GM12878 (cell line): Measurements from ENCODE around the gene CTNNBIP1. TPM values are rescaled to one million over a fixed set of nuclear protein-coding genes. Genes with fewer than 3 reads are reported as not detected.

Experiments
- ATAC-seq: fragments of 200-7000 bp; cut with Tn5 transposase; 3 replicates; pipeline ENCODE4 v1.9.1; 2020; ENCODE audit warnings: mild to moderate bottlenecking, moderate library complexity
- BruUV-seq: library from RNA; stranded (reverse); fragments of 400-500 nt; replicated peaks from 2 replicates; lab custom pipeline; 2021; lab: Mats Ljungman, UMichigan
- CTCF ChIA-PET: fragments of 300-600 bp; sonication (Branson Sonifier 250); formaldehyde crosslinking; extraction: SDS; loops from one replicate; lab custom pipeline; 2021; ENCODE audit warnings: inconsistent platforms; lab: Yijun Ruan, JAX
- POLR2A ChIA-PET: fragments of 350-600 bp; formaldehyde crosslinking; extraction: SDS; loops from one replicate; lab custom pipeline; 2021; ENCODE audit warnings: inconsistent platforms; lab: Charles Lee
- RAD21 ChIA-PET: fragments of 300-600 bp; sonication (Branson Sonifier 250); formaldehyde crosslinking; loops from one replicate; lab custom pipeline; 2023; ENCODE audit warnings: antibody characterized with exemption; ENCODE audit not compliant: unreplicated experiment; lab: Charles Lee
- SMC1A ChIA-PET: fragments of 300-600 bp; sonication (Branson Sonifier 250); formaldehyde crosslinking; loops from one replicate; lab custom pipeline; 2023; ENCODE audit not compliant: unreplicated experiment, uncharacterized antibody; lab: Charles Lee
- DNase-seq: peaks from one replicate; pipeline ENCODE4 v3.0.0-alpha.2; 2011; ENCODE audit warnings: low read depth, low spot score
- FAIRE-seq: peaks from 3 replicates; lab custom pipeline; 2011; peaks lifted over from hg19 to GRCh38; lab: Jason Lieb, UNC
- H2AFZ ChIP-seq: 2 replicates; pipeline ENCODE4 v1.6.0; 2011; ENCODE audit warnings: low read depth, low read length, control low read depth; ENCODE audit not compliant: control insufficient read depth
- H3K27ac ChIP-seq: 2 replicates; pipeline ENCODE4 v1.5.1; 2011; ENCODE audit warnings: control low read depth; ENCODE audit not compliant: control insufficient read depth, insufficient read depth
- H3K27me3 ChIP-seq, 2 experiments: replicated peaks in 1 of 2; 2 replicates each; pipeline versions ENCODE4 v1.6.0 to v1.6.1; 2011; ENCODE audit warnings: low read length in 1 of 2; ENCODE audit not compliant: control insufficient read depth in 2 of 2, insufficient read depth in 2 of 2
- H3K36me3 ChIP-seq, 2 experiments: 2 replicates each; pipeline ENCODE4 v1.5.1; 2011; ENCODE audit warnings: low read length in 1 of 2; ENCODE audit not compliant: control insufficient read depth in 2 of 2, insufficient read depth in 2 of 2
- H3K4me1 ChIP-seq: 2 replicates; pipeline ENCODE4 v1.6.1; 2011; ENCODE audit warnings: mild to moderate bottlenecking, low read length, moderate library complexity, mixed read lengths; ENCODE audit not compliant: control insufficient read depth, insufficient read depth
- H3K4me2 ChIP-seq: 2 replicates; pipeline ENCODE4 v1.6.0; 2011; ENCODE audit warnings: control low read depth; ENCODE audit not compliant: control insufficient read depth, insufficient read depth
- H3K4me3 ChIP-seq: fragments of 200-600 bp; sonication (generic); 2 replicates; pipeline ENCODE4 v1.5.1; 2016
- H3K79me2 ChIP-seq: 2 replicates; pipeline ENCODE4 v1.6.0; 2011; ENCODE audit warnings: low read length; ENCODE audit not compliant: control insufficient read depth, insufficient read depth
- H3K9ac ChIP-seq: 2 replicates; pipeline ENCODE4 v1.8.0; 2011; ENCODE audit warnings: low read length, control low read depth, mixed read lengths; ENCODE audit not compliant: control insufficient read depth, insufficient read depth
- H3K9me3 ChIP-seq: replicated peaks from 3 replicates; pipeline ENCODE4 v1.5.1; 2011; ENCODE audit warnings: mild to moderate bottlenecking, low read length; ENCODE audit not compliant: control insufficient read depth, insufficient read depth
- H4K20me1 ChIP-seq: 2 replicates; pipeline ENCODE4 v1.6.0; 2011; ENCODE audit not compliant: control insufficient read depth, insufficient read depth
- EZH2 ChIP-seq: IDR thresholded peaks from 2 replicates; pipeline ENCODE4 v1.6.1; 2012; ENCODE audit warnings: low read depth, mild to moderate bottlenecking, control low read depth, inconsistent platforms, low read length, borderline replicate concordance; ENCODE audit not compliant: control insufficient read depth
- NR2C2 ChIP-seq: IDR thresholded peaks from 2 replicates; pipeline ENCODE4 v1.6.1; 2011; ENCODE audit warnings: borderline replicate concordance, low read depth; ENCODE audit not compliant: control insufficient read depth, insufficient read length
- PAX5 ChIP-seq: IDR thresholded peaks from 2 replicates; pipeline ENCODE4 v1.6.1; 2011; ENCODE audit warnings: low read depth, low read length, borderline replicate concordance
- RB1 ChIP-seq: fragments of 450-650 bp; formaldehyde crosslinking; IDR thresholded peaks from 2 replicates; pipeline ENCODE4 v1.6.1; 2017; ENCODE audit warnings: mild to moderate bottlenecking, borderline replicate concordance
- TARDBP ChIP-seq: IDR thresholded peaks from 2 replicates; pipeline ENCODE4 v1.6.1; 2016; ENCODE audit warnings: borderline replicate concordance
- WGBS: methylation state at CpG from one replicate; pipeline ENCODE4 v1.1.6; 2016; ENCODE audit warnings: low lambda C conversion rate; ENCODE audit not compliant: insufficient replicate concordance, insufficient coverage; ENCODE audit errors: missing lambda C conversion rate; 5-methylcytosine and 5-hydroxymethylcytosine counted together
- in situ Hi-C: fragments of 300-500 bp; cut with MboI; formaldehyde crosslinking; loops from 9 replicates; pipeline ENCODE4 v1.14.3; 2018; ENCODE audit warnings: mixed read lengths
- intact Hi-C: fragments of 100-400 bp; cut with micrococcal nuclease; formaldehyde crosslinking; loops from one replicate; pipeline ENCODE4 v1.14.2; 2022; ENCODE audit not compliant: unreplicated experiment
- polyA plus RNA-seq, 11 experiments: library from polyadenylated mRNA; depleted of rRNA in 4 of 11; unstranded in 6 of 11; stranded (reverse) in 5 of 11; fragments of >200 nt; fragmentation: Nextera tagmentation in 4 of 11; fragmentation: Illumina TruSeq in 1 of 11; extraction: Ambion mirVana in 4 of 11; extraction: Trizol in 1 of 11; gene quantifications; 1 replicate in 1 of 11; 2 replicates in 10 of 11; pipeline versions ENCODE4 v1.2.1 to v1.2.3, GENCODE V29; 2011 to 2016; ENCODE audit warnings: inconsistent platforms in 2 of 11, missing spikeins in 2 of 11, low read depth in 1 of 11
- total RNA-seq, 4 experiments: library from RNA; depleted of rRNA in 3 of 4; stranded (reverse); fragments of >200 nt in 3 of 4; fragmentation: Illumina TruSeq in 1 of 4; extraction: Trizol in 1 of 4; gene quantifications; 2 replicates each; pipeline versions ENCODE4 v1.2.1 to v1.2.3, GENCODE V29; 2013 to 2021
- TF ChIP-seq, protein P1 (sequence below), 3 experiments: IDR thresholded peaks in 2 of 3; conservative IDR thresholded peaks in 1 of 3; 2 replicates each; pipeline ENCODE4 v1.5.1; 2011; ENCODE audit warnings: low read depth in 3 of 3, low read length in 3 of 3, mild to moderate bottlenecking in 3 of 3, control low read depth in 2 of 3, moderate library complexity in 2 of 3, inconsistent platforms in 1 of 3, mixed read lengths in 1 of 3; ENCODE audit not compliant: control insufficient read depth in 2 of 3, insufficient read depth in 1 of 3; ENCODE audit errors: extremely low read depth in 1 of 3
- TF ChIP-seq, protein P2 (sequence below): IDR thresholded peaks from 2 replicates; pipeline ENCODE4 v1.6.1; 2012; ENCODE audit warnings: low read depth, low read length, improper control_type of control experiment

CTNNBIP1 gene
- total and polyA plus RNA-seq, 10 of the 15 experiments (the other 5 are each of a cell fraction or from before 2014, with no cell fraction given) = 0.42 to 31.8 (median 10.8) TPM

DNA sequence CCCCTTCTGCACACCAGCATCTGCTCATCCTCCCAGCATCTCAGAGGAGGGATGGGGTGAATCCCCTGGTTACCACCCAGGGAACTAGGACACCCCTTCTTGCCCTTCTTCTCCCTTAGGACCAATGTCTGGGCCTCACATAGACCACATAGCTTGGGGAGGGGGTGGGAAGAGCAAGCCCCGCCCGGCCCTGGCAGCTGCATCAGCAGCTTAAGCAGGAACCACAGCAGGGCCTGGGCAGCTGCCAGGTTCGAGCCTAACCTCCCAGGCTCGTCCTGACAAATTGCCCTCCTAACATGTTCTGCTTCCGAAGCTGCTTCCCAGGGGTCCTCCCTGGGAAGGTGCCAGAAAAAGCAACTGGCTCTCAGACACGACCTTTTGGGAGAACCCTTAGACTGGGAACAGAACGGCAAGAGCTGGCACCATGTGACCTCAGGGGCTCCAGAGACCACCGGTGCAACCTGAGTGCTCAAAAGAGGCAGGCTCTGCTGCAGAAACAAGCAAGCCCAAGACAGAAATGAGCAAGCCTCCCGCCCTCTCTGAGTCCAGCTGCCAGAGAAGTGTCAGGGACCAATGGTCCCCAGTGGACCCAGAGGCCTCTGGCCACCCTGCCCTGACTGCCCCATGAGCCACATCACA, 67.9 kb downstream of the CTNNBIP1 start (continued):
- TF ChIP-seq, protein P1, sequence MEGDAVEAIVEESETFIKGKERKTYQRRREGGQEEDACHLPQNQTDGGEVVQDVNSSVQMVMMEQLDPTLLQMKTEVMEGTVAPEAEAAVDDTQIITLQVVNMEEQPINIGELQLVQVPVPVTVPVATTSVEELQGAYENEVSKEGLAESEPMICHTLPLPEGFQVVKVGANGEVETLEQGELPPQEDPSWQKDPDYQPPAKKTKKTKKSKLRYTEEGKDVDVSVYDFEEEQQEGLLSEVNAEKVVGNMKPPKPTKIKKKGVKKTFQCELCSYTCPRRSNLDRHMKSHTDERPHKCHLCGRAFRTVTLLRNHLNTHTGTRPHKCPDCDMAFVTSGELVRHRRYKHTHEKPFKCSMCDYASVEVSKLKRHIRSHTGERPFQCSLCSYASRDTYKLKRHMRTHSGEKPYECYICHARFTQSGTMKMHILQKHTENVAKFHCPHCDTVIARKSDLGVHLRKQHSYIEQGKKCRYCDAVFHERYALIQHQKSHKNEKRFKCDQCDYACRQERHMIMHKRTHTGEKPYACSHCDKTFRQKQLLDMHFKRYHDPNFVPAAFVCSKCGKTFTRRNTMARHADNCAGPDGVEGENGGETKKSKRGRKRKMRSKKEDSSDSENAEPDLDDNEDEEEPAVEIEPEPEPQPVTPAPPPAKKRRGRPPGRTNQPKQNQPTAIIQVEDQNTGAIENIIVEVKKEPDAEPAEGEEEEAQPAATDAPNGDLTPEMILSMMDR (IDR thresholded peaks at IDR 0.05 in 2 of 3, conservative IDR thresholded peaks at IDR 0.05 in 1 of 3; ENCODE audit: control insufficient read depth in 2 of 3, extremely low read depth in 1 of 3, insufficient read depth in 1 of 3, low read depth in 3 of 3, low read length in 3 of 3) = no peak
- TF ChIP-seq TARDBP (no peak), NR2C2 (no peak), PAX5 (no peak)
- TF ChIP-seq, protein P2, sequence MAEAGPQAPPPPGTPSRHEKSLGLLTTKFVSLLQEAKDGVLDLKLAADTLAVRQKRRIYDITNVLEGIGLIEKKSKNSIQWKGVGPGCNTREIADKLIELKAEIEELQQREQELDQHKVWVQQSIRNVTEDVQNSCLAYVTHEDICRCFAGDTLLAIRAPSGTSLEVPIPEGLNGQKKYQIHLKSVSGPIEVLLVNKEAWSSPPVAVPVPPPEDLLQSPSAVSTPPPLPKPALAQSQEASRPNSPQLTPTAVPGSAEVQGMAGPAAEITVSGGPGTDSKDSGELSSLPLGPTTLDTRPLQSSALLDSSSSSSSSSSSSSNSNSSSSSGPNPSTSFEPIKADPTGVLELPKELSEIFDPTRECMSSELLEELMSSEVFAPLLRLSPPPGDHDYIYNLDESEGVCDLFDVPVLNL = no peak

DNA sequence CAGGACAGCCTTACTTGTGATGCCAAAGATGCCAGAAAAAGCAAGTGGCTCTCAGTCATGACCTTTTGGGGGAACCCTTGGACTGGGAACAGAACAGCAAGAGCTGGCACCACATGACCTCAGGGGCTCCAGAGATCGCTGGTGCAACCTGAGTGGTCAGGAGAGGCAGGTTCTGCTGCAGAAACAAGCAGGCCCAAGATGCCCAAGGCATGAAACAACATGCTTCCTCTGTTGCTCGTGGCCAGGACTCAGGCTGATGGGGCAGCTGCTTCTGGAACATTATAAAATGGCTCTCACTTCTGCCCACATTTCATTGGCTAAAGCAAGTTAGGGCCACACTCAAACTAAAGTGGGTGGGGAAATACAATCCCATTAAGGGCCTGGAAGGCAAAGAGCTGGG, 68.6 kb downstream of the CTNNBIP1 start:
- H3K27me3 ChIP-seq = no peaks in the 10 kb centered on the region; a peak in 1 of 4 replicates
- H3K4me1 ChIP-seq = no peaks in the 10 kb centered on the region
- WGBS = 21% methylated on average over 2 of the region's 2 CpGs
- H3K9me3 ChIP-seq = no peaks in the 10 kb centered on the region; the same call in 2 of the 3 replicates
- no peaks in the 10 kb centered on the region for H3K79me2 ChIP-seq
- no peaks in the 10 kb centered on the region for H3K36me3 ChIP-seq
- H2AFZ ChIP-seq = no peak overlapping the region
- in situ Hi-C loops = no loop called here
- no peak overlapping the region for H3K4me3 ChIP-seq
- ATAC-seq (no peak), FAIRE-seq (no peak), DNase-seq (no peak)
- no peak overlapping the region for H3K4me2 ChIP-seq
- ChIA-PET POLR2A (interaction anchor here (0.6 kb wide), 1 partner anchor 1153 kb away, joined by 3 read pairs; no protein-coding TSS in a partner anchor), RAD21 (no interaction called here), CTCF (interaction anchor here (1.0 to 2.3 kb wide), 2 partner anchors 9 to 56 kb away, joined by 3 to 5 read pairs; no protein-coding TSS in a partner anchor), SMC1A (no interaction called here)
- intact Hi-C loops = no loop called here
- no peaks in the 10 kb centered on the region for H4K20me1 ChIP-seq
- no peak overlapping the region for H3K27ac ChIP-seq
- TF ChIP-seq RB1 = no peak
- no peak for TF ChIP-seq EZH2
- no TSS peak for BruUV-seq
- H3K9ac ChIP-seq = no peak overlapping the region
